Motor neuron (in vitro differentiated cells): ENCODE results near the gene LDLR. TPM values are rescaled to one million over a fixed set of nuclear protein-coding genes. Genes with fewer than 3 reads are reported as not detected.
"Not testable (repeated sequence)": the region's sequence is repeated elsewhere in the genome, so short reads cannot be mapped to it uniquely, and the experiment has no call there.

ENCODE experiments used
- ATAC-seq, 8 experiments: fragments of 200-7000 bp; cut with Tn5 transposase; replicated peaks in 6 of 8; 2 replicates each; pipeline ENCODE4 v1.8.0; 2021; ENCODE audit warnings: mild to moderate bottlenecking in 8 of 8, moderate library complexity in 8 of 8
- H3K27ac ChIP-seq, 2 donors: fragments of 250-450 bp; sonication (Bioruptor Pico); 2 replicates each; pipeline ENCODE4 v1.9.0; 2021; ENCODE audit warnings: antibody characterized with exemption in 2 of 2, mild to moderate bottlenecking in 2 of 2, moderate library complexity in 1 of 2
- H3K4me1 ChIP-seq, 2 donors: fragments of 250-450 bp; sonication (Bioruptor Pico); replicated peaks in 1 of 2; 2 replicates each; pipeline ENCODE4 v1.6.1; 2021; ENCODE audit warnings: antibody characterized with exemption in 2 of 2, mild to moderate bottlenecking in 2 of 2, moderate library complexity in 1 of 2
- H3K4me3 ChIP-seq, 5 donors: fragments of 250-450 bp; sonication (Bioruptor Pico); 2 replicates each; pipeline ENCODE4 v1.9.0; 2021; ENCODE audit warnings: antibody characterized with exemption in 5 of 5, mild to moderate bottlenecking in 5 of 5, moderate library complexity in 4 of 5
- WGBS, 10 experiments: fragments of 450-650 bp; shearing (Covaris generic); methylation state at CpG; one replicate each; pipeline ENCODE4 v1.0.0; 2022; 5-methylcytosine and 5-hydroxymethylcytosine counted together
- in situ Hi-C, 9 experiments: fragments of 400-800 bp; cut with MboI; loops; one replicate each; pipeline ENCODE4 v1.15.0; 2021; ENCODE audit warnings: low sequenced_read_pairs in 9 of 9, low pct_unique_long_range_greater_than_20kb in 2 of 9; ENCODE audit not compliant: unreplicated experiment in 9 of 9
- total RNA-seq, 8 experiments: library from RNA; unstranded; fragments of 300-600 nt; gene quantifications; 2 replicates each; pipeline versions ENCODE4 v1.2.3 to v1.2.4, GENCODE V29; 2022

LDLR gene
- total RNA-seq, 8 experiments from 2014 or later: 8.3 to 101 (median 48.0) TPM

DNA sequence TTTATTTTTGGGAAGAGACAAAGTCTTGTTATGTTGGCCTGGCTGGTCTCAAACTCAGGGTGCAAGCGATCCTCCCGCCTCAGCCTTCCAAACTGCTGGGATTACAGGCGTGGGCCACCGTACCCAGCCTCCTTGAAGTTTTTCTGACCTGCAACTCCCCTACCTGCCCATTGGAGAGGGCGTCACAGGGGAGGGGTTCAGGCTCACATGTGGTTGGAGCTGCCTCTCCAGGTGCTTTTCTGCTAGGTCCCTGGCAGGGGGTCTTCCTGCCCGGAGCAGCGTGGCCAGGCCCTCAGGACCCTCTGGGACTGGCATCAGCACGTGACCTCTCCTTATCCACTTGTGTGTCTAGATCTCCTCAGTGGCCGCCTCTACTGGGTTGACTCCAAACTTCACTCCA is 27.2 kb downstream of the LDLR start:
- ATAC-seq: peak in 3 of 8 experiments; percentile 14 to 17 (median 17)
- H3K4me1 ChIP-seq: no peaks in the 10 kb centered on the region
- no peak overlapping the region for H3K4me3 ChIP-seq
- H3K27ac ChIP-seq: no peak overlapping the region
- in situ Hi-C loops: no loop called here
- WGBS, 10 experiments: 67 to 100% (median 97%) methylated on average over 1 to 3 of the region's 9 CpGs; no CpG with 5 or more reads in 4 of the 10 experiments

DNA sequence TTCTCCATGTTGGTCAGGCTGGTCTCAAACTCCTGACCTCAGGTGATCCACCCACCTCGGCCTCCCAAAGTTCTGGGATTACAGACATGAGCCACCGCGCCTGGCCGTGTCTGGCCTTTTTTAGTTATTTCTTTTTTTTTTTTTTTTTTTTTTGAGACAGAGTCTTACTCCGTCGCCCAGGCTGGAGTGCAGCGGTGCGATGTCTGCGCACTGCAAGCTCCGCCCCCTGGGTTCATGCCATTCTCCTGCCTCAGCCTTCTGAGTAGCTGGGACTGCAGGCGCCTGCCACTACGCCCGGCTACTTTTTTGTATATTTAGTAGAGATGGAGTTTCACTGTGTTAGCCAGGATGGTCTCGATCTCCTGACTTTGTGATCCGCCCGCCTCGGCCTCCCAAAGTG is 32.7 kb downstream of the LDLR start:
- ATAC-seq, H3K27ac ChIP-seq, H3K4me3 ChIP-seq, H3K4me1 ChIP-seq, in situ Hi-C loops: not testable (repeated sequence)
- 80 to 90% (median 84%) methylated on average over 2 to 8 of the region's 17 CpGs; no CpG with 5 or more reads in 5 of the 10 experiments for WGBS, 10 experiments

DNA sequence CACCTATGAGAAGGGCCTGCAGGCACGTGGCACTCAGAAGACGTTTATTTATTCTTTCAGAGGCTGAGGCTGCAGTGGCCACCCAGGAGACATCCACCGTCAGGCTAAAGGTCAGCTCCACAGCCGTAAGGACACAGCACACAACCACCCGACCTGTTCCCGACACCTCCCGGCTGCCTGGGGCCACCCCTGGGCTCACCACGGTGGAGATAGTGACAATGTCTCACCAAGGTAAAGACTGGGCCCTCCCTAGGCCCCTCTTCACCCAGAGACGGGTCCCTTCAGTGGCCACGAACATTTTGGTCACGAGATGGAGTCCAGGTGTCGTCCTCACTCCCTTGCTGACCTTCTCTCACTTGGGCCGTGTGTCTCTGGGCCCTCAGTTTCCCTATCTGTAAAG is 33.9 kb downstream of the LDLR start:
- ATAC-seq: no peak
- Histone ChIP-seq H3K27ac (no peak overlapping the region), H3K4me3 (no peak overlapping the region), H3K4me1 (no peaks in the 10 kb centered on the region)
- in situ Hi-C loops: no loop called here
- WGBS, 10 experiments: 60 to 100% (median 88%) methylated on average over 1 to 4 of the region's 13 CpGs; no CpG with 5 or more reads in 5 of the 10 experiments

DNA sequence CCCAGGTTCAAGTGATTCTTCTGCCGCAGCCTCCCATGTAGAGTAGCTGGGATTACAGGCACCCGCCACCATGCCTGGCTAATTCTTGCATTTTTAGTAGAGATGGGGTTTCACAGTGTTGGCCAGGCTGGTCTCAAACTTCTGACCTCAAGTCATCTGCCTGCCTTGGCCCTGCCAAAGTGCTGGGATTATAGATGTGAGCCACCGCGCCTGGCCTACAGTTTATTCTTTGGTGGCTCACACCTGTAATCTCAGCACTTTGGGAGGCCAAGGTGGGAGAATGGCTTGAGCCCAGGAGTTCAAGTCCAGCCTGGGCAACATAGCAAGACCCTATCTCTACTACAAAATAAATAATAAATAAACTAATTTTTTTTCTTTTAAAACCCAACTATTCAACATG is 34.9 kb downstream of the LDLR start:
- H3K4me1 ChIP-seq, H3K27ac ChIP-seq, H3K4me3 ChIP-seq, ATAC-seq, in situ Hi-C loops: not testable (repeated sequence)
- WGBS, 10 experiments: 95 to 100% (median 100%) methylated on average over 2 of the region's 4 CpGs; no CpG with 5 or more reads in 6 of the 10 experiments

DNA sequence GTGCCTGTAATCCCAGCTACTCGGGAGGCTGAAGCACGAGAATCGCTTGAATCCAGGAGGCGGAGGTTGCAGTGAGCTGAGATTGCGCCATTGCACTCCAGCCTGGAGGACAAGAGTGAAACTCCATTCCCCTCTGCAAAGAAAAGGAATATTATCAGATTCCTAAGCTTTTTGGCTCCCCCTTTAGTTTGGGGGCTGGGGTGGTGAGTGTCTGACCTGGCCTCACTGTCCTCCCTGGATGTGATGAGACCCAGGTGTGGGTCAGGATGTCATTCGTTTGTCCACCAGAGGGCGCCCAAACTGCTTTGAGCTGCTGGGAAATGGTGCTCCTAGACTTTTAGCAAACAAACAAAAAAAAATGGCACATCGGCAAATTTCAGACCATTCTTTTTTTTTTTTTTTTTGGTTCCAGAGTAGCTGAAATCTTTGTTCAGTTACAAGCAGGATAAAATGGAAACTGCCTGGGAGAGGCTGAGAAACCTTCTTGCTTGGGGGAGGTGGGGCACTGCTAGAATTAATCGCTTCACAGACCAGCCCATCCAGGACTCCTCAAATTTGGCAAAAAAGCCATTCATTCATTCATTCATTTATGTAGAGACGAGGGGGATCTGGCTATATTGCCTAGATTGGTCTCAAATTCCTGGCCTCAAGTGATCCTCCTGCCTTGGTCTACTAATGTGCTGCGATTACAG is 36.9 kb downstream of the LDLR start:
- in situ Hi-C loops: no loop called here
- Histone ChIP-seq H3K4me3 (no peak overlapping the region), H3K27ac (no peak overlapping the region), H3K4me1 (no peaks in the 10 kb centered on the region)
- WGBS, 10 experiments: 39 to 100% (median 82%) methylated on average over 1 to 6 of the region's 11 CpGs; no CpG with 5 or more reads in 2 of the 10 experiments
- peak in 7 of 8 experiments; percentile 49 to 81 (median 58) for ATAC-seq

DNA sequence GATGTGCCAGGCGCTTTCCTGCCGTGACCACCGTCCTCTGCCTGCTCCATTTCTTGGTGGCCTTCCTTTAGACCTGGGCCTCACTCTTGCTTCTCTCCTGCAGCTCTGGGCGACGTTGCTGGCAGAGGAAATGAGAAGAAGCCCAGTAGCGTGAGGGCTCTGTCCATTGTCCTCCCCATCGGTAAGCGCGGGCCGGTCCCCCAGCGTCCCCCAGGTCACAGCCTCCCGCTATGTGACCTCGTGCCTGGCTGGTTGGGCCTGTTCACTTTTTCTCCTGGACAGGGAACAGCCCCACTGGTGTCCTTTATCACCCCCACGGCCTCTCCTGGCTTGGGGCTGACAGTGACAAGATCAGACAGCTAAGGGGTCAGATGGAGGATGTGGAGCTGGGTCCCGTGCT is 38.6 kb downstream of the LDLR start:
- in situ Hi-C loops: no loop called here
- ATAC-seq: no peak
- 80 to 100% (median 90%) methylated on average over 1 to 8 of the region's 15 CpGs; no CpG with 5 or more reads in 4 of the 10 experiments for WGBS, 10 experiments
- H3K27ac ChIP-seq: no peak overlapping the region
- no peak overlapping the region for H3K4me3 ChIP-seq
- no peaks in the 10 kb centered on the region for H3K4me1 ChIP-seq

DNA sequence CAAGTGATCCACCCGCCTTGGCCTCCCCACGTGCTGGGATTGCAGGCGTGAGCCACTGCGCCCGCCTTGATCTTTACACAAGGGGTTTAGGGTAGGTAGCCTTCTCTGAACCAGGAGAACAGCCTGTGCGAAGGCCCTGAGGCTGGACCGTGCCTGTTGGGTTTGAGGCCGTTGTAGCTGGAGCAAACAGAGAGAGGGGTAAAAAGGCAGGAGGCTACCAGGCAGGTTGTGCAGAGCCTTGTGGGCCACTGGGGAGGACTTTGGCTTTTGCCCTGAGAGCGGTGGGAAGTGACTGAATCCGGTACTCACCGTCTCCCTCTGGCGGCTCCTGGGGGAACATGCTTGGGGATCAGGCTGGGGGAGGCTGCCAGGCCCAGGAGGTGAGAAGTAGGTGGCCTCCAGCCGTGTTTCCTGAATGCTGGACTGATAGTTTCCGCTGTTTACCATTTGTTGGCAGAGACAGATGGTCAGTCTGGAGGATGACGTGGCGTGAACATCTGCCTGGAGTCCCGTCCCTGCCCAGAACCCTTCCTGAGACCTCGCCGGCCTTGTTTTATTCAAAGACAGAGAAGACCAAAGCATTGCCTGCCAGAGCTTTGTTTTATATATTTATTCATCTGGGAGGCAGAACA is 41.7 kb downstream of the LDLR start:
- no peak overlapping the region for H3K27ac ChIP-seq
- in situ Hi-C loops: loop anchor here in 2 of 9 experiments (10.0 kb wide), 1 partner anchor 74 kb away; no protein-coding TSS in a partner anchor
- 20 to 78% (median 48%) methylated on average over 1 to 10 of the region's 19 CpGs; no CpG with 5 or more reads in 5 of the 10 experiments for WGBS, 10 experiments
- H3K4me3 ChIP-seq: no peak overlapping the region
- no peaks in the 10 kb centered on the region for H3K4me1 ChIP-seq
- peak; percentile 43 to 77 (median 66) for ATAC-seq

DNA sequence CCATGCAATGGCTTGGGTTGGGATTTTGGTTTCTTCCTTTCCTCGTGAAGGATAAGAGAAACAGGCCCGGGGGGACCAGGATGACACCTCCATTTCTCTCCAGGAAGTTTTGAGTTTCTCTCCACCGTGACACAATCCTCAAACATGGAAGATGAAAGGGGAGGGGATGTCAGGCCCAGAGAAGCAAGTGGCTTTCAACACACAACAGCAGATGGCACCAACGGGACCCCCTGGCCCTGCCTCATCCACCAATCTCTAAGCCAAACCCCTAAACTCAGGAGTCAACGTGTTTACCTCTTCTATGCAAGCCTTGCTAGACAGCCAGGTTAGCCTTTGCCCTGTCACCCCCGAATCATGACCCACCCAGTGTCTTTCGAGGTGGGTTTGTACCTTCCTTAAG is 42.2 kb downstream of the LDLR start:
- ATAC-seq: peak in 3 of 8 experiments; percentile 1 to 4 (median 2)
- H3K4me3 ChIP-seq: no peak overlapping the region
- in situ Hi-C loops: loop anchor here in 2 of 9 experiments (10.0 kb wide), 1 partner anchor 73 kb away; no protein-coding TSS in a partner anchor
- no peak overlapping the region for H3K27ac ChIP-seq
- H3K4me1 ChIP-seq: no peaks in the 10 kb centered on the region
- whole genome bisulfite sequencing, 10 experiments: 55 to 100% (median 88%) methylated on average over 2 to 5 of the region's 7 CpGs; no CpG with 5 or more reads in 4 of the 10 experiments

DNA sequence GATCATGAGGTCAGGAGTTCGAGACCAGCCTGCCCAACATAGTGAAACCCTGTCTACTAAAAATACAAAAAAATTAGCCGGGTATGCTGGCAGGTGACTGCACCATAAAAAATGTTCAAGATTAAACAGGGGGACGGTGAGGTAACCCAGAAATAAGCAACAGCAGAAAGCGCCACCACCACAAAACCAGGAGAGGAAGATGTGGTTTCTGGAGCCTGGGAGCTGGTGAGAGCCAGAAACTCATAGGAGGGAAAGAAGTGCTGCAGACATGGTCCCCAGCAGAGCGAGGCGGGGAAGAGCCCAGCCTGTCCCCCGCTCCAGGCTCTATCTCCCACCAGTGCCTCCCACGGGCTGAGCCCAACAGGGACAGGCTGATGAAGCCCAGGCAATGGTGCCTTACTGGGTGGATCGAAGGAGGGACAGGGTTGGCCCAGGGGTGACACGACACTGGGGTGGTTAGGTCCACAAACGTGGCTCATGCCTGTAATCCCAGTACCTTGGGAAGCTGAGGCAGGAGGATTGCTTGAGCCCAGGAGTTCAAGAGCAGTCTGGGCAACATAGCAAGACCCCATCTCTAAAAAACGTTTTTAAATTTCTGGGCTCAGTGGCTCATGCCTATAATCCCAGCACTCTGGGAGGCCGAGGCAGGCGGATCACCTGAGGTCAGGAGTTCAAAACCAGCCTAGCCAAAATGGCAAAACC is 47.3 kb downstream of the LDLR start:
- no peak overlapping the region for H3K4me3 ChIP-seq

DNA sequence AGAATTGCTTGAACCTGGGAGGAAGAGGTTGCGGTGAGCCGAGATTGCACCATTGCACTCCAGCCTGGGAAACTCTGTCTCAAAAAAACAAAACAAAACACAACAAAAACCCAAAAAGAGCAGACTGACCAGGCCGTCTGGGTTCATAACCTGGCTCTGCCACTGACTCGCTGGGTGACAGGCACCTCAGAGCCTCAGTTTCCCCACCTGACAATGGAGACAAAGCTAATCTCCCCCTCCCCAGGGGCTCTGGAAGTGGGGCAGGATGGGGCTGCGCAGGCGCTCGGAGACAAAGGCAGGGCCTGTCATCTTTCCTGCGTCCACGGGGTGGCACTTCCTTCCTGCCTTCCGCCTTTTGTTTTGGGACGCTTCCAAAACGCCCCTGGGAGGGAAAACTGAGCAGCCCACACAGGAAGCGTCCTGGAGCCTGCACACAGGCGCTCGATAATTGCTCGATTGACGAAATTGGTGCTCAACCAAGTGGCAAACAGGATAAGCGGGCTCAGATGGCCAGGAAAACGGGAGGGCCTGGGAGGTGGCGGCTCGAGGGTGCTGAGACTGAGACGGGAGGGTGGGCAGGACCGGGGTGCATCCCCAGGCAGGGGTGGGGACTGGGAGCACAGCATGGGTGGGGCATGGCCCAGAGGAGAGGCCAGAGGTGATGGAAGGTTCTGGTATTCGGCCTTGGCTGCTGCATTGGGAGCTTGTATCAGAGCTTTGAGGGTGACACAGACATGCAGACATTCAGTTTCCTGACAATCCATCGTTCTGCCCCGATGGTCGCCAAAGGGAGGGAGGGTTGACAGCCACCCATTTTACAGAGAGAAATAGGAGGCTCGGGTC is 48.5 kb downstream of the LDLR start:
- ATAC-seq: peak; percentile 13 to 61 (median 49)
- Histone ChIP-seq H3K27ac (peak overlapping the region; percentile 31 to 53), H3K4me3 (peak overlapping the region; percentile 21 to 35 (median 25)), H3K4me1 (peaks cover 10 to 29% of the 10 kb centered on the region in 2 donors)
- in situ Hi-C loops: loop anchor here in 2 of 9 experiments (10.0 kb wide), 1 partner anchor 67 kb away; no protein-coding TSS in a partner anchor
- WGBS, 10 experiments: 0 to 20% (median 5%) methylated on average over 1 to 9 of the region's 28 CpGs; no CpG with 5 or more reads in 4 of the 10 experiments

More for the DNA sequence above, 47.3 kb downstream of the LDLR start:
- no peak overlapping the region for H3K27ac ChIP-seq
- ATAC-seq: peak in 1 of 8 experiments; percentile 4
- 40 to 91% (median 76%) methylated on average over 2 to 11 of the region's 14 CpGs; no CpG with 5 or more reads in 2 of the 10 experiments for WGBS, 10 experiments
- in situ Hi-C loops: loop anchor here in 2 of 9 experiments (10.0 kb wide), 1 partner anchor 68 kb away; no protein-coding TSS in a partner anchor
- H3K4me1 ChIP-seq: peaks cover 4 to 19% of the 10 kb centered on the region in 2 donors

DNA sequence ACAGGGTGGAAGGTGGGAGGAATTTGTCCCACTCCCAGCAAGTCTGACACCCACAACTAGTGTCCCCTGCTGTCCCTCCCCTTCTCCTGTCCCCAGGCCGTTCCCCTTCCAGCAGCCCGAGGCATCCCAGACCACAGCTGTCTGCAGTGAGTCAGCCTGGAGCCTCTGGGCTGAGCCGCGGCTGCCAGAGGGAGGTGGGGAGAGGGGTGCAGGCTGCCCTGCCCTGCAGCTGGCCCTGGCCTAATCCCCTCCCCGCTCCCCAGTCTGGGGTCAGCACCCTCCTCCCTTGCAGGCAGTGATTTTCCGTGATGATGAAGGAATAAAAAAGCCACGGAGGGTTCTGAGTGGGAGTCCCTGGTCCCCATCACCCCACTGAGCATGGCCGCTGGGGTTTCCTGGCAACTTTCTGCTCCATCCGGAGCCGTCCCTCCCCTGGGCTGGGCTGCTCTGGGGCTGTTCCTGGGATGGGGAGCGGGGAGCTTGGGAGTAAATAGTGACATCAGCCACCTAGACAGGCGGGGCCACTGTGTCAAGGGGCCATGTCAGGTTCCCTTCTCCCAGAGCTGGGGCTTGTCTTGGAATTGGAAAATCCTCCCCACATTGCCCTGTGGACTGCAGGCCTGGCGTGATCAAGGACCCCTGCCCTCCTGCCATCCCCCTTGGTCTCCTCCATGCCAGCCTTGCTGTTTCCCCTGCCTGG is 49.5 kb downstream of the LDLR start:
- Histone ChIP-seq H3K27ac (peak overlapping the region in 1 of 2 donors; percentile 64), H3K4me1 (peaks cover 17 to 37% of the 10 kb centered on the region in 2 donors), H3K4me3 (no peak overlapping the region)
- 0% methylated on average over 2 of the region's 13 CpGs; no CpG with 5 or more reads in 9 of the 10 experiments for WGBS, 10 experiments
- peak; percentile 30 to 65 (median 60) for ATAC-seq
- in situ Hi-C loops: loop anchor here in 2 of 9 experiments (10.0 kb wide), 1 partner anchor 66 kb away; no protein-coding TSS in a partner anchor
